DMS114 treated with DMSO at 0.1 percent for 48 hours (cell line): ENCODE data around the gene CHD1.

Experiments
- DNase-seq: peaks from one replicate; lab custom pipeline; 2025; ENCODE audit not compliant: unreplicated experiment; lab: John Stamatoyannopoulos, UW

The CHD1 gene

DNA sequence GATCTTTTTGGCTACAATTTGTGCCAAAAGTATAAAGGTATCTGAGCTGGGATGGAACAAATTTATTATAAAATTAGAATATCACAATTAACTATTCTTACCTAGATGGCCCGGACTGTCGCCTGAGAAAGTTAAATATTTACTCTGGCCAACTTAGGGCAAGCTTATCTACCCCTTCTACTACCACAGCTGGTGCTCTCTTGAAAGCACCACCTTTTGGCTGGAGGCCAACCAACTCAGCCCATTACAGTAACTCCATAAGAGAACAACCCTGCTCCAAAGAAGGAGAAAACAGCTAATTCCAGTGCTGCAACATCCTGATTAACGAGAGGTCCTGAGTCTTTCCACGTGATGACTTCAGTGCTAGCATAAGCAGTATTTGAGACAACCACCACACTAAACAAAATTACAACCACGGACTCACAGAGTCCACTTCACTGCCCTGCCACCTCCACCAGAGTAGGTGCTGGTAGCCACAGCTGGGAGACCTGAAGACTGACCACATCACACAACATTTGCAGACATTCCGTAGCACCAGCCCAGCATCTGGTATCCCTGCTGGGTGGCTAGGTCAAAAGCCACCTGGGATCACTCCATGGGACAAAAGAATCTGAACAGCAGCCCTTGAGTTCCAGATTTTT is 112.1 kb downstream of the CHD1 start:
- no peak for DNase-seq

DNA sequence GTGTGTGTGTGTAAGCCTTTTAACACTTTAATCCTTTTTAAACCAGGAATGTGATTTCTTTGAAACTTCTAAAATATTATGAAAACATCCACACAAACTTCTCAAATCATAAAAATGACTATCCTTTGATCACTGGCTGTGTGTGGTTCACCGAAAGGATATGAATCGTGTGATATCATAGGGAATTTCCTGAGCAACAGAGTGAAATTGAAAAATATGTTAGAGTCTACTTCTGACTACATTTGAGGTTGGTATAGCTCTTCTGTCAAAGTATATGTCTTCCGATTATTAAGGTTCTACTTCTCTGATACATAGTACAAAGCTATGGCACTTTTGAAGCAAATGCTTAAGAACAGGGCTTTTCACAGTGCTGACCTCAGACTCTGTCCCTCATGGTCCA is 115.1 kb downstream of the CHD1 start:
- no peak for DNase-seq

DNA sequence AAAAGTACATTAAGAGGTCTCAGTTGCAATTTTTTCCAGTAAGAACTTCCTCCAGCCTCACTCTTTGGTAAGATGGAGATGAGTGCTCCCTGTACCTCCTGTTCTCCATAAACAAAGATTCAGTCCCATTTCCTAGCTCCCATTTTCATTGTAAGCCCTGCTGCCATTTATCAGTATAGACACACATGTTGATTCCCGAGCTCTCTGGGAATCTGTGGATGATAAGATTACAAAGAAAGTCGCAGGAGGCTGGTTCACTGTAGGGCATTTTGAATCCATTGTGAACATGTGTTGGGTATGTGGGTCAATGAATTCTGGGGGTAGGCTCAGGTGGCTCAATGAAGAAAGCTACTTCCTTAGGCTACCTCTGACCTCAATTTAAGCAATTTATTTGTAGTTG is 118.6 kb downstream of the CHD1 start:
- DNase-seq = no peak

DNA sequence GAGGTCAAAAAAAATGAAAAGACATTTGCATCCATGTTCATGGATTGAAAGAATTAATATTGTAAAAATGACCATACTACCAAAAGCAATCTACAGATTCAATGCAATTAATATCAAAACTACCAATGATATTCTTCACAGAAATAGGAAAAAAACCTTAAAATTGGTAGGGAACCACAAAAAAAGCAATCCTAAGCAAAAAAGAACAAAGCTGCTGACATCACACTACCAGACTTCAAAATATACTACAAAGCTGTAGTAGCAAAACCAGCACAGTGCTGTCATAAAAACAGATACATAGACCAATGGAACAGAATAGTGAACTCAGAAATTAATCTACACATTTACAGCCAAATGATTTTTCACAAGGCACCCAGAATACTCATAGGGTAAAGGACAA is 121.0 kb downstream of the CHD1 start:
- DNase-seq = no peak

DNA sequence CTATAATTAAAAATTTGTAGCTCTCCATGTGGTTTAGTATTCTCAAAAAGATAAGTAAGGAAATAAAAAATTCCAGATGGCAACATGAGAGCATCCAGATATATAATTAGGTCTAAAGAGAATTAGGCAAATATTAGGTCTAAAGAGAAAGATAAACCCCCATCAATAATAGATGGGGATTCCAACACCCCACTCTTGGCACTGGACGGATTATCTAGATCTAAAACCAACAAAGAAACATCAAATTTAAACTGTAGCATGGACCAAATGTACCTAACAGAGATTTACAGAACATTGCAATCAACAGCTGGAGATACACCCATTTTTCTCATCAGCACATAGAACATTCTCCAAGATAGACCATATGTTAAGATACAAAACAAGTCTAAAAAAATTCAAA is 123.7 kb downstream of the CHD1 start:
- DNase-seq = no peak

DNA sequence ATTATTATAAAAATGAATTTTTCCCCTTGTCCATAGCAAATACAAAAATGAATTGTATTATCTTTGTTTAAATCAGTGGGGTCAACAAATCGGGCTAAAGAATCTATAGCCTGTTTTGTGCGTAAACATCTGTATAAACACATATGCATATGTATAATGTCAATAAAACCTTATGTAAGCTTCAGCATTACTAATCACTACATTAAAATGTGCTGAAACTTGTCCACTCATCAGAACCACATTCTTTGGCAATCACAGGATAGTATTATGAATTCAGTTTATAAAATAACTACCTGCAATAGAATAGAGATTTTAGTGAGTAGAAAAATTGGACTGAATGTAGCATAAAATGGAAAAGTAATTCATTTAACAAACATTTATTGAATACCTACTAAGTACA is 124.7 kb downstream of the CHD1 start:
- DNase-seq = no peak
